A673 (cell line): ENCODE results near the gene ALLC.

Source experiments
- EZH2 ChIP-seq: fragments of 200-600 bp; sonication (generic); IDR thresholded peaks from 2 replicates; pipeline ENCODE4 v1.6.1; 2017; ENCODE audit warnings: borderline replicate concordance, low read depth, mild to moderate bottlenecking, mixed read lengths, antibody characterized with exemption, low read length; ENCODE audit not compliant: poor library complexity, severe bottlenecking
- TF ChIP-seq, protein P1 (sequence below): fragments of 300-800, 200-600 bp; sonication (generic); conservative IDR thresholded peaks from 2 replicates; pipeline ENCODE4 v1.5.1; 2017; ENCODE audit warnings: low read depth, mild to moderate bottlenecking, antibody characterized with exemption, low read length, moderate library complexity, mixed read lengths

DNA sequence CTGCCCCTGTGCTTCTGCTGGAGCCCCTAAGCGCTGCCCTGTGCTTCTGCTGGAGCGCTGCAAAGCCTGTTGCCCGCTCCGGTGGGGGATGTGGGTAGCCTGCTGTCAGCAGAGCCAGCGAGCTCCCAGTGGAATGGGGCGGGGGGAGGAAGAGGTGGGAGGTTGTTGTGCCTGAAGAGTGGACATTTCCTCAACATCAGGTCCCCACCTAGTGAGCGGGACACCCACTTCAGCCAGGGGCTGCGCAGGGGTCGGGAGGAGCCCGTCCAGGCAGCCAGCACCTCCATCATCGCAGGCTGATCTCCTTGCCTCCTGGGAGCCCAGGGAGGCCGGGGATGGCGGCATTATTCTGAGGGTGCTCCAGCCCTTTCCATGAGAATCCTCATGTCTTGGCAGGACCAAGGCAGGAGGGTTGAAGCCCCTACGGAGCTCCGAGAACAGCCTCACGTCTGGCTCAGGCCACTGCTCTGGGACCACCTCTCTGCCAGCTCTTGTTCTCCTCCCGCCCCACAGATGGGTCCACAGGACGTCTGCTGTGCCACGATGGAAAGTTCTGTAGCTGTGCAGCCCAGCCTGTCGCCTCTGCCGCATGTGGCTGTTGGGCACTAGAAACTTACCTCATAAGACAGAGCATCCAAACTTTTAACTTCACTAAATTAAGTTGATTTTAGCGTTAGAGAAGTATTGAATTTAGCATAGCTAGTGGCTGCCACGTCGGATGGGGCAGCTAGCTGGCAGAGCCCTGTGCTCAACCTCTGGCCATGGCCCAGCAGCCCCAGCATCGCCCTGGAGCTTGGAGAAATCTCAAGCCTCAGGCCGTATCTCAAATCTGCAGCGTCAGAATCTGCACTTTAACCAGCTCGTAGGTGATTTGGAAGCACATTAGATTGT, 1.9 kb upstream of the ALLC start:
- TF ChIP-seq, protein P1, sequence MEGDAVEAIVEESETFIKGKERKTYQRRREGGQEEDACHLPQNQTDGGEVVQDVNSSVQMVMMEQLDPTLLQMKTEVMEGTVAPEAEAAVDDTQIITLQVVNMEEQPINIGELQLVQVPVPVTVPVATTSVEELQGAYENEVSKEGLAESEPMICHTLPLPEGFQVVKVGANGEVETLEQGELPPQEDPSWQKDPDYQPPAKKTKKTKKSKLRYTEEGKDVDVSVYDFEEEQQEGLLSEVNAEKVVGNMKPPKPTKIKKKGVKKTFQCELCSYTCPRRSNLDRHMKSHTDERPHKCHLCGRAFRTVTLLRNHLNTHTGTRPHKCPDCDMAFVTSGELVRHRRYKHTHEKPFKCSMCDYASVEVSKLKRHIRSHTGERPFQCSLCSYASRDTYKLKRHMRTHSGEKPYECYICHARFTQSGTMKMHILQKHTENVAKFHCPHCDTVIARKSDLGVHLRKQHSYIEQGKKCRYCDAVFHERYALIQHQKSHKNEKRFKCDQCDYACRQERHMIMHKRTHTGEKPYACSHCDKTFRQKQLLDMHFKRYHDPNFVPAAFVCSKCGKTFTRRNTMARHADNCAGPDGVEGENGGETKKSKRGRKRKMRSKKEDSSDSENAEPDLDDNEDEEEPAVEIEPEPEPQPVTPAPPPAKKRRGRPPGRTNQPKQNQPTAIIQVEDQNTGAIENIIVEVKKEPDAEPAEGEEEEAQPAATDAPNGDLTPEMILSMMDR: no peak
- TF ChIP-seq EZH2: no peak
